Measurements from ENCODE around the gene FAM161A.
"Not testable (repeated sequence)": the region's sequence is repeated elsewhere in the genome, so short reads cannot be mapped to it uniquely, and the experiment has no call there.

Gene FAM161A, protein sequence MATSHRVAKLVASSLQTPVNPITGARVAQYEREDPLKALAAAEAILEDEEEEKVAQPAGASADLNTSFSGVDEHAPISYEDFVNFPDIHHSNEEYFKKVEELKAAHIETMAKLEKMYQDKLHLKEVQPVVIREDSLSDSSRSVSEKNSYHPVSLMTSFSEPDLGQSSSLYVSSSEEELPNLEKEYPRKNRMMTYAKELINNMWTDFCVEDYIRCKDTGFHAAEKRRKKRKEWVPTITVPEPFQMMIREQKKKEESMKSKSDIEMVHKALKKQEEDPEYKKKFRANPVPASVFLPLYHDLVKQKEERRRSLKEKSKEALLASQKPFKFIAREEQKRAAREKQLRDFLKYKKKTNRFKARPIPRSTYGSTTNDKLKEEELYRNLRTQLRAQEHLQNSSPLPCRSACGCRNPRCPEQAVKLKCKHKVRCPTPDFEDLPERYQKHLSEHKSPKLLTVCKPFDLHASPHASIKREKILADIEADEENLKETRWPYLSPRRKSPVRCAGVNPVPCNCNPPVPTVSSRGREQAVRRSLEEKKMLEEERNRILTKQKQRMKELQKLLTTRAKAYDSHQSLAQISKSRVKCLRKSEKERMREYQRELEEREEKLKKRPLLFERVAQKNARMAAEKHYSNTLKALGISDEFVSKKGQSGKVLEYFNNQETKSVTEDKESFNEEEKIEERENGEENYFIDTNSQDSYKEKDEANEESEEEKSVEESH

DNA sequence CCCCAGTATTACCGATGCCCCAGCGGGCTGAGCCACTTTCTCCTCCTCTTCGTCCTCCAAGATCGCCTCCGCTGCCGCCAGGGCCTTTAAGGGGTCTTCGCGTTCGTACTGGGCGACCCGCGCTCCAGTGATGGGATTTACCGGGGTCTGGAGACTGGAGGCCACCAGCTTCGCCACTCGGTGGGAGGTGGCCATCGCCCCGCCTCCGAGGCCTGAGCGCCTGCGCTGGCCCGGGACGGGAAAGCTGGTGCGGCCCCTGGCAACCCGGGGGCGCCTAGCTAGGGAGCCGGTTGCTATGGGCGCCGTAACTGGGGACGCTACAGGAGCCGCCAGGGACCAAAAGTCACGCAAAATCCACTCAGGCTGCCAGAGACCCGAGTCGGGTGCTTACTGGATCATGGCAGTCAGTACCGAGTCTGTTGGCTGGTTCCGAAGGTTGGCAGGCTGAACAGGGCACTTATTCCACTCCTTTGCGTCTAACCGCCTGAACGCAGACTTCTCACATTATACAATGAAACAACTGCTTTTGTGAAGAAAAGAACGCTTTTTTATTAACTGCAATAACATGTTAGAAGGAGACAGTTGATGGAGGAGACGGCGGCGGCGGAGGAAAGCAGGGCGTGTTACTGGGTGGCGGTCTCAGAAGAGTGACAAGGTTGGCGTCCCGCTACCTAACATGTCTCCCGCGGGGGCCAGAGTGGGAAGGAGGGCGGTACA lies at the start of gene FAM161A:
FAM161A (minus strand) TSS at position 214 of the 717 bp plus-strand sequence; CDS start at position 195, 19 bp downstream.
- H3K36me3 Mint-ChIP-seq (ENCODE audit: insufficient read depth): peaks cover 9% of the 10 kb centered on the region

DNA sequence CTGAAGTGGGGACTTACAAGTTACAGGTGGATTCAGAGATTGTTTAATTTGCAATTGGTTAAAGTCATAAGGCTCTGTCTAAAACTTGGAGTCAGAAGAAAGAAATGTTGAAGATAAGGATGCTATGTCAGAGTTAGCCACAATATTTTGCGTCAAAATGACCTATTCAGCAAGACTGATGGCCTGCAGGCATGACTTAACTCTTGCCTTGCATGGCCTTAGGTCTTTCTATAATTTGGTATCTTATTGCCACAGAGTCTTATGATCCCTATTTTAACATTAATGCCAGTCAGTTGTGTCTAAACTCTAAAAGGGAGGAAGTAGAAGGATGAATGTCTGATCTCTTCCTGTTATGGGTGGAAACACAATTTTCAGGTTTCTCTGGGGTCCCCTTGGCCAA lies 46.4 kb upstream of the FAM161A start:
- Mint-ChIP-seq H3K4me3 (no peak overlapping the region), H3K36me3 (ENCODE audit: insufficient read depth) (peaks cover under 1% of the 10 kb centered on the region), H3K4me1 (no peaks in the 10 kb centered on the region), H3K27me3 (no peaks in the 10 kb centered on the region), H3K9me3 (no peaks in the 10 kb centered on the region), H3K27ac (ENCODE audit: low read depth) (no peak overlapping the region)
- DNase-seq (ENCODE audit: low spot score in 2 of 2) (no peak), ATAC-seq (replicated peaks; ENCODE audit: extremely low read depth, poor library complexity, severe bottlenecking) (no peak)

More for the DNA sequence above, at the start of gene FAM161A:
- ATAC-seq (replicated peaks; ENCODE audit: extremely low read depth, poor library complexity, severe bottlenecking) (peak; percentile 53), DNase-seq (ENCODE audit: low spot score in 2 of 2) (peak; percentile 48 to 52)
- H3K4me1 Mint-ChIP-seq: peaks cover 9% of the 10 kb centered on the region
- H3K9me3 Mint-ChIP-seq: no peaks in the 10 kb centered on the region
- H3K27ac Mint-ChIP-seq (ENCODE audit: low read depth): peak within 1 kb of the TSS; percentile 91
- peak within 1 kb of the TSS; percentile 95 for H3K4me3 Mint-ChIP-seq
- H3K27me3 Mint-ChIP-seq: no peaks in the 10 kb centered on the region

DNA sequence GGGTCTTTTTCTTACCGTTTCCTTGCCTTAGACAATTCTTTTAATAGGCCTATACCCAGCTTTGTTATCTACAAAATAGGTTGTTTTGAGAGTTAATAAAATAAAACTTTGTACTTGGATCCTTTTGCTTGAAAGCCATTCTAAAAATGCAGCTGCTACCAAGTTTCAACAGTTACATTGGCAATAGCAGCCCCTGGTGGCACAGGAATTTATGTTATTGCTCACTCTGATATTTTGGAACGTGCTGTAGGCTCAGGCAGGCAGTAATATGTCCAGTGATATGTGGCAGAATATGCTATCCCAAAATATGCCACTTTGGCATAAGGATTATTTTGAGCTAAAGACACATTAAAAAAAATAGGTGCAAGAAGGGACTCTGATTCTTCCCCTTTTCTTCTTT lies 45.0 kb upstream of the FAM161A start:
- Mint-ChIP-seq H3K4me3 (no peak overlapping the region), H3K27ac (ENCODE audit: low read depth) (no peak overlapping the region), H3K4me1 (no peaks in the 10 kb centered on the region), H3K9me3 (no peaks in the 10 kb centered on the region), H3K36me3 (ENCODE audit: insufficient read depth) (no peaks in the 10 kb centered on the region), H3K27me3 (no peaks in the 10 kb centered on the region)
- ATAC-seq (replicated peaks; ENCODE audit: extremely low read depth, poor library complexity, severe bottlenecking): no peak
- DNase-seq (ENCODE audit: low spot score in 2 of 2): no peak

DNA sequence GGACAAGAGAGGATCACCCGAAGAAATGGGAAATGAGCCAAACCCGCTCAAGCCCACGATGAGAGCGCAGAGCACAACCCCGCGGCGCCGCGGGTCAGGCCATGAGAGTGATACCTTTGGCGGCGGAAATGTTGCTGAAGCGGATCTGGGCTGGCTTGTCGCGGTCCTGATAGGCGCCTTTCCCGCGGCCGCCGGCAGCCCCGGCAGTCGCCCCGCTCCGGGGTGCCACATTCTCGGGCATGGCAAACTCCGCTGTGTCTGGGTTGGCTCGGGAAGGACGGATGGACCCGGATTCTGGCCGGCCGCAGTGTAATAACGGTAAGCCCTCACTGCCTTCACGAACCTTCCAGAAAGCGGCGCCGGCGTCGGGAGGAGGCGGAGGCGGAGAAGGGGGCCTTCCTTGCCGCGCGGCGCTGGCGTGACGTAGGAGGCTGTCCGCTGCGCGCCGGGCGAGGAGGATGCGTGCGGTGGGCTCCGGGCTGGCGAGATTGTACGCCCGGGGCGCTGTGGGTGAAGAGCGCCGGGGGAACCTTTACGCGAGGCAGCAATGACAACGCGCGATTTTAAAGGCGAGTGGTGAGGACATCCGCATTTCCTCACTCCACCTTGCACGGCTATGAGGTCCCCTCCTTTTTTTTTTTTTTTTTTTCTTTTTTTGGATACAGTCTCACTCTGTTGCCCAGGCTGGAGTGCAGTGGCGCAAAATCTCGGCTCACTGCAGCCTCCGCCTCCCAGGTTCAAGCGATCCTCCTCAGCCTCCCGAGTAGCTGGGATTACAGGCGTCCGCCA lies 34.6 kb upstream of the FAM161A start, which contains the start of gene CCT4:
CCT4 (minus strand) TSS at position 390 of the 789 bp plus-strand sequence; CDS start at position 241, 149 bp downstream.
- Mint-ChIP-seq H3K27me3 (no peaks in the 10 kb centered on the region), H3K27ac (ENCODE audit: low read depth) (peak within 1 kb of the TSS; percentile 98), H3K4me1 (peaks cover 27% of the 10 kb centered on the region), H3K36me3 (ENCODE audit: insufficient read depth) (peaks cover 40% of the 10 kb centered on the region), H3K9me3 (no peaks in the 10 kb centered on the region), H3K4me3 (peak within 1 kb of the TSS; percentile 99)
- DNase-seq (ENCODE audit: low spot score in 2 of 2) (peak; percentile 93 to 96), ATAC-seq (replicated peaks; ENCODE audit: extremely low read depth, poor library complexity, severe bottlenecking) (peak; percentile 80)

DNA sequence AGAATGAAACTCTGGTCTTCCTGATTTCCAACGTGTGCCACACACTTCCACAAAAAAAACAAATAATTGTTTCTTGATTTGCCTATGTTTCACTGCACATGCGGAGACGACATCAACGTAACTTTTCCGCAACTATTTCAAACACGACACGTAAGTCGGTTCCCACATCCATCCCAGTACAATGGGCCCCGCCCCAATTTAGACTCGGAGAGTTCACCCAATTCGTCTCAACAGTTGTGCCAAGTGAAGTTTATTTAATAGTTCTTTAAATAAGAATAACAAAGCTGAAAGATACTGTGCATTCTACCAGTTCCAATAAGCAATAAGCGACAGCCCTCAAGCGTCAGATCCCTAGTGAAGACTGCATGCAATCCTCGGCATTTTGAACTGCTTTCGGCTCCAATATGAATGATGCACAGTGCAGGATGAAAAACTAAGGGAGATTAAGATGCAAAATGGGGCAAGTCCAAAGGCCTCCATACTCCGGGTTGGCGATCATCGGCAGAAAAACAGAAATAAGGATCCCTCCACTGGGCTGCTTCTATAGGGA lies 33.9 kb upstream of the FAM161A start:
- DNase-seq (ENCODE audit: low spot score in 2 of 2): no peak
- Mint-ChIP-seq H3K27ac (ENCODE audit: low read depth) (peak overlapping the region; percentile 98), H3K9me3 (no peaks in the 10 kb centered on the region), H3K4me1 (peaks cover 27% of the 10 kb centered on the region), H3K4me3 (peak overlapping the region; percentile 99), H3K36me3 (ENCODE audit: insufficient read depth) (peaks cover 46% of the 10 kb centered on the region), H3K27me3 (no peaks in the 10 kb centered on the region)
- ATAC-seq (replicated peaks; ENCODE audit: extremely low read depth, poor library complexity, severe bottlenecking): peak; percentile 29

DNA sequence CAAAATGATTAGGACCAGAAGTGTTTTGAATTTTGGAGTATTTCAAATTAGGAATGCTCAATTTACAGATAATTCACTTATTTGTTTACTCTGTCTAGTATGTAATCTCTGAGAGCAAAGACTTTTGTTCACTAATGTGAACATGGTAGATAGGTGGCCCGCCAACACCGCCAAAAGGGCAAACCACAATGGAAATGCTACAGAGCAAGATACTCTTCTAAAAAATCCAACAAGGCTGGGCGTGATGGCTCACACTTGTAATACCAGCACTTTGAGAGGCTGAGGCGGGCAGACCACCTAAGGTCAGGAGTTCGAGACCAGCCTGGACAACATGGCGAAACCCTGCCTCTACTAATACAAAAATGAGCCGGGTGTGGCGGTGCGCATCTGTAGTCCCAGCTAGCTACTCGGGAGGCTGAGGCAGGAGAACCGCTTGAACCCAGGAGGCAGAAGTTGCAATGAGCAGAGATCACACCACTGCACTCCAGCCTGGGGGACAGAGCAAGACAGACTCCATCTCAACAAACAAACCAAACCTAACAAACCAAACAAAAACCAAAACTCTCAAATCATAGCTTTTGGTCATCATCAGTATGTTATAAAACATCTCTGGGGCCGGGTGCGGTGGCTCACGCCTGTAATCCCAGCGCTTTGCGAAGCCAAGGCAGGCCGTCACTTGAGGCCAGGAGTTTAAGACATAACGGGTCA lies 32.2 kb upstream of the FAM161A start:
- no peaks in the 10 kb centered on the region for H3K27me3 Mint-ChIP-seq
- H3K27ac Mint-ChIP-seq (ENCODE audit: low read depth): peak overlapping the region; percentile 98
- DNase-seq (ENCODE audit: low spot score in 2 of 2) (no peak), ATAC-seq (replicated peaks; ENCODE audit: extremely low read depth, poor library complexity, severe bottlenecking) (no peak)
- peaks cover 27% of the 10 kb centered on the region for H3K4me1 Mint-ChIP-seq
- no peaks in the 10 kb centered on the region for H3K9me3 Mint-ChIP-seq
- H3K4me3 Mint-ChIP-seq: peak overlapping the region; percentile 99
- H3K36me3 Mint-ChIP-seq (ENCODE audit: insufficient read depth): peaks cover 63% of the 10 kb centered on the region

DNA sequence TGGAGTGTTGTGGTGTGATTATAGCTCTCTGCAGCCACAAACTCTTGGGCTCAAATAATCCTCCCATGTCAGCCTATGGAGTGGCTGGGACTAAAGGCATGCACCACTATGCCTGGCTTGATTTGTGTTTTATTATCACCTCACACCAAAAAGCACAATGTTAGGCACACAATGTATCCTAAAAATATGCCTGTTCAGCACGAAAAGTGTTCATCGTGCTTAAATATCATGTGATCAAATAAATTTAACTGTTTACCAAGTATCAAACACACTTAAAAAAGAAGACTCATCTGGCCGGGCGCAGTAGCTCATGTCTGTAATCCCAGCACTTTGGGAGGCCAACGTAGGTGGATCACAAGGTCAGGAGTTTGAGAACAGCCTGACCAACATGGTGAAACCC lies 29.0 kb upstream of the FAM161A start:
- H3K4me3 Mint-ChIP-seq: no peak overlapping the region
- no peak overlapping the region for H3K27ac Mint-ChIP-seq (ENCODE audit: low read depth)
- DNase-seq (ENCODE audit: low spot score in 2 of 2): no peak
- H3K9me3 Mint-ChIP-seq: no peaks in the 10 kb centered on the region
- peaks cover 22% of the 10 kb centered on the region for H3K4me1 Mint-ChIP-seq
- H3K36me3 Mint-ChIP-seq (ENCODE audit: insufficient read depth): peaks cover 79% of the 10 kb centered on the region
- no peak for ATAC-seq (replicated peaks; ENCODE audit: extremely low read depth, poor library complexity, severe bottlenecking)
- no peaks in the 10 kb centered on the region for H3K27me3 Mint-ChIP-seq

DNA sequence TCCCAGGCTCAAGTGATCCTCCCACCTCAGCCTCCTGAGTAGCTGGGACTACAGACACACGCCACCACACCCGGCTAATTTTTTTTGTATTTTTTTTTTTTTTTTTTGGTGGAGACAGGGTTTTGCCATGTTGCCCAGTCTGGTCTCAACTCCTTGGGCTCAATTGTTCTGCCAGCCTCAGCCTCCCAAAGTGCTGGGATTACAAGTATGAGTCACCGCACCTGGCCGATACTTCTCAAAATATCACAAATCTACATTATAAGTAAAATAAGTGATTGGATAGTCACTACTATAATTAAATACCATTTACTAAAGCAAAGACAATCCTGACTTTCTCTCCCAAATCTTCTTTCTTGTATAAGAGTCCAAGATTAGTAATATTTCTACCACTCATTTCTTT lies 25.5 kb upstream of the FAM161A start:
- H3K27me3 Mint-ChIP-seq; H3K4me1 Mint-ChIP-seq; H3K4me3 Mint-ChIP-seq; ATAC-seq (replicated peaks; ENCODE audit: extremely low read depth, poor library complexity, severe bottlenecking); H3K9me3 Mint-ChIP-seq; DNase-seq (ENCODE audit: low spot score in 2 of 2): not testable (repeated sequence)
- Mint-ChIP-seq H3K36me3 (ENCODE audit: insufficient read depth) (peaks cover 86% of the 10 kb centered on the region), H3K27ac (ENCODE audit: low read depth) (peak overlapping the region; percentile 55)

DNA sequence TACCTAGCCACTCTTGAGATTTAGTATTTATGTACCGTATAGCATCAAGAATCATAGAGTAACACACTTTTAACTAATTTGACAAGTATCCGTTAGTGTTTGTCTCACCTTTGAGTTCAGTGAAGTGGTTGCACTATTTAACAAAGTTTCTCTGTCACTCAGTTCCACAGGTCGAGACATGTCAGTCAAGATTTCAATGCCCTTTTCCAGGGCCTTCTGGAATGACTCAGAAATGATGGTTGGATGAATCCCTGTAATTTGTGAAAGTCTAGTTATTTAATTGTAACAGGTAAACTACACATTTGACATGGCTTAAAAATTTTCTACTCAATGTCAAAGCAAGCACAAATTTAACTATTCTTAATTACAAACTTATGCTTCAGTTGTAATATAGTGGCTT lies 24.9 kb upstream of the FAM161A start:
- no peak for ATAC-seq (replicated peaks; ENCODE audit: extremely low read depth, poor library complexity, severe bottlenecking)
- H3K4me3 Mint-ChIP-seq: no peak overlapping the region
- H3K27me3 Mint-ChIP-seq: no peaks in the 10 kb centered on the region
- no peaks in the 10 kb centered on the region for H3K9me3 Mint-ChIP-seq
- H3K4me1 Mint-ChIP-seq: no peaks in the 10 kb centered on the region
- H3K36me3 Mint-ChIP-seq (ENCODE audit: insufficient read depth): peaks cover 86% of the 10 kb centered on the region
- no peak for DNase-seq (ENCODE audit: low spot score in 2 of 2)
- H3K27ac Mint-ChIP-seq (ENCODE audit: low read depth): no peak overlapping the region

DNA sequence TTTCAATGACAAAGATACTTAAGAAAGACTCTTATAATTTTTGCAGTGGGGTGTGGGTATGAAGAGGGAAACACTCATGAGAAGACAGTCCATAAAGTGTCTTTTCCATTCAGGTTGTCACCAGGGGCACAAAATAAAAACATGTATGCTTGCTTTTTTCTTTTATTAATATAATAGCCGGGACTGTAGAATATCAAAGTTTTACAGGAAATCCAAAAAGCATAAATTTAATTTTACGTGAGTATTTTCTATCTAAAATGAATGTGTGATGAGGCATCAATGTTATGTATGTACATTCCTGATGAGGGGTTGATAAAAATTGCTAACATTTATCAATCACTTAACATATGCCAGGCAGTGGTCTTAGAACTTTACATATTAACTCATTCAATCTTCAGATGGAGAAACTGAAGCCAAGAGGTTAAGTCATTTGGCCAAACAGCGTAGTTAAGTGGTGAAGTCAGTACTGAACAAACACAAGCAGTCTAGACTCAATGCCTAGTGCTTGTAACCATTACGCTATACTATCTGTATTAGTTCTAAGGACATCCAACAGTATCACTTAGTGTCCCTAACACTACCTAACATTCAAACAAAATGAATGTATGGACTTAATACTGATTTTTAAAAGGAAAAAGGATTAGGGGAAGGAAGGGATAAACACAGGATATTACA lies 23.8 kb upstream of the FAM161A start:
- H3K4me1 Mint-ChIP-seq: no peaks in the 10 kb centered on the region
- DNase-seq (ENCODE audit: low spot score in 2 of 2): no peak
- H3K27me3 Mint-ChIP-seq: no peaks in the 10 kb centered on the region
- ATAC-seq (replicated peaks; ENCODE audit: extremely low read depth, poor library complexity, severe bottlenecking): no peak
- H3K27ac Mint-ChIP-seq (ENCODE audit: low read depth): no peak overlapping the region
- H3K9me3 Mint-ChIP-seq: no peaks in the 10 kb centered on the region
- no peak overlapping the region for H3K4me3 Mint-ChIP-seq
- peaks cover 87% of the 10 kb centered on the region for H3K36me3 Mint-ChIP-seq (ENCODE audit: insufficient read depth)

DNA sequence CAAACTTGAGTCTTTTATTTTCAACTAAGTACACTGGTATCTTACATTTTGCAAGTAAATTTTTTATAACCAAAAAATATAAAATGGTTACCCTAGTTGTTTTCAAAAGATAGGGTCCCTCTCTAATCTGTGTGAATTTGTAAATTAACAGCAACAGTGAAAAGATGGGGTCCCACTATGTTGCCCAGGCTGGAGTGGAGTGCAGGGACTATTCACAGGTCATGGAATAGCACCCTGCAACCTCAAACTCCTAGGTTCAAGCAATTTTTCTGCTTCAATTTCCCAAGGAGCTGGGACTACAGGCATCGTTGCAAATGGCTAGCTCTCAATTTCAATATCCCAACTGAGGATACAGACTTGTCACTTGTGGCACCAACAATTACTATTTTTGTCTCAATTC lies 22.5 kb upstream of the FAM161A start:
- DNase-seq (ENCODE audit: low spot score in 2 of 2) (no peak), ATAC-seq (replicated peaks; ENCODE audit: extremely low read depth, poor library complexity, severe bottlenecking) (no peak)
- Mint-ChIP-seq H3K27me3 (no peaks in the 10 kb centered on the region), H3K4me1 (no peaks in the 10 kb centered on the region), H3K27ac (ENCODE audit: low read depth) (no peak overlapping the region), H3K4me3 (no peak overlapping the region), H3K9me3 (no peaks in the 10 kb centered on the region), H3K36me3 (ENCODE audit: insufficient read depth) (peaks cover 83% of the 10 kb centered on the region)

All from central memory CD8-positive, alpha-beta T cell (primary cell).